BE2C (cell line): ENCODE measurements around the gene GNAZ.

Experiments used
- DNase-seq: peaks from one replicate; pipeline ENCODE4 v3.0.0-alpha.2; 2020
- H3K27me3 ChIP-seq: fragments of 250-450 bp; sonication (Bioruptor Pico); 2 replicates; pipeline ENCODE4 v1.5.1; 2020; ENCODE audit warnings: mild to moderate bottlenecking
- H3K36me3 ChIP-seq: fragments of 250-450 bp; sonication (Bioruptor Pico); 2 replicates; pipeline ENCODE4 v1.5.1; 2020; ENCODE audit warnings: mild to moderate bottlenecking
- H3K4me1 ChIP-seq: fragments of 250-450 bp; sonication (Bioruptor Pico); 2 replicates; pipeline ENCODE4 v1.5.1; 2020
- H3K4me3 ChIP-seq: 2 replicates; pipeline ENCODE4 v1.5.1; 2011; ENCODE audit warnings: low read depth, low read length
- H3K9me3 ChIP-seq: fragments of 250-450 bp; sonication (Bioruptor Pico); 2 replicates; pipeline ENCODE4 v1.5.1; 2020
- CTCF ChIP-seq: IDR thresholded peaks from 2 replicates; pipeline ENCODE4 v1.5.1; 2012; ENCODE audit warnings: mild to moderate bottlenecking, low read depth, low read length

Gene GNAZ

DNA sequence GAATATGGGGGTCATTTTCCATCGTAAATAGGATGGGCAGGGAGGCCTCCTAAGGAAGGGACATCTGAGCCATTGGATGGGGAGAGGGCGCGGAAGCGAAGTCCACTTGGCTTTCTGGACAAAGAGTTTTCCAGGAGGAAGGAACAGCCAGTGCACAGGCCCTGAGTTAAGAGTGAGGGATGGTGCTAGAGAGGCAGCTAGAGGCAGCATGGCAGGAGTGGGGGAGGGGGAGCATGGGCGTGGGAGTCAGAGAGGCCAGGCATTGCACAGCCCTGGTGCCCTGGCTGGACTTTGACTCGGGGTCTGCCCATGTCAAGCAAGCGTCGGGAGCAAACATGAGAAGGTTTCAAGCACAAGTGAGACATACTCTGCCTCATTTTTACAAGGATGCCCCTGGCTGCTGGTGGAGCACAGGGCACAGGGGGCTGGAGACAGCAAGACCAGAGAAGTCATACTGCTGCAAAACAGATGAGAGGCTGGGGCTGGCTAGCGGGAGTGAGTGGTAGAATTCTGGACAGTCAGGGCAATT is 9.0 kb downstream of the GNAZ start:
- DNase-seq: no peak
- Histone ChIP-seq H3K9me3 (no peaks in the 10 kb centered on the region), H3K4me1 (0 out of 2 replicates have a peak, but pooled peaks cover 2% of the 10 kb centered on the region), H3K4me3 (no peak overlapping the region), H3K27me3 (no peaks in the 10 kb centered on the region), H3K36me3 (no peaks in the 10 kb centered on the region)
- TF ChIP-seq CTCF: no peak

GRCh38 chr22:23079814-23080521 is 9.6 kb downstream of the GNAZ start:
- H3K27me3 ChIP-seq: no peaks in the 10 kb centered on the region
- no peak for DNase-seq
- TF ChIP-seq CTCF: no peak
- 0 out of 2 replicates have a peak, but pooled peaks cover 2% of the 10 kb centered on the region for H3K4me1 ChIP-seq
- H3K36me3 ChIP-seq: no peaks in the 10 kb centered on the region
- H3K4me3 ChIP-seq: no peak overlapping the region
- H3K9me3 ChIP-seq: no peaks in the 10 kb centered on the region

DNA sequence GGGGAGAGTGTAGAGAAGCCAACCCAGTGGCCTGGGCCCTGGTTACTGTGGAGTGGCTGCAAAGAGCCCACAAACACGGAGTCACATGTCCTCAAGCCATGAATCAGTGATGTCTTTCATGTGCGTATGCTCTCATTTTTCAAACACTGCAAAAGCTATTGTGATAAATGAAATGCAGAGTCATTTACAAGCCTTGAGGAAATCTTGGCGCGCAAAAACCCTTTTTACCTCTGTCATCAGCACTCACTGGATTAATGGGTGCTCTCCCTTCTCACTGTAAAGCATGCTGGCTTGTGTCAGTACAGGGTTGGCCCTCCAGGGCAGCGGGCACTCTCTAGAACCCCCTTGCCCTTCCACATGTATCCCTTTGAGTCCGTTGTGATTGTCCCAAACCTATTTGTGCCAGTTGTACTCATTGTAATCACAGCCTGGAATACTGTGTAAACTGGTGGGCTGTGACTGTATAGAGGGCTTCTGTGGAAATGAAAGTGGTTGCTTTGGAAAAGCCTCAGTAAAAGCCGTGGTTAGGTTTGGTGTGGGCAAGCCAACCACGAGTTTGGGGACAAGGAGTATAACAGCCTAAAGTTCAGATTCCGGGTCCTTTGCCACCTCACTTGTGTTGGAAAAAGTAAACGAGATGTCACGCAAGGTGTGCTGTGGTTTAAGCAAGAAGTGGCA is 10.4 kb downstream of the GNAZ start:
- no peak for TF ChIP-seq CTCF
- 0 out of 2 replicates have a peak, but pooled peaks cover 2% of the 10 kb centered on the region for H3K4me1 ChIP-seq
- H3K9me3 ChIP-seq: no peaks in the 10 kb centered on the region
- no peak overlapping the region for H3K4me3 ChIP-seq
- H3K27me3 ChIP-seq: no peaks in the 10 kb centered on the region
- no peaks in the 10 kb centered on the region for H3K36me3 ChIP-seq
- DNase-seq: no peak

DNA sequence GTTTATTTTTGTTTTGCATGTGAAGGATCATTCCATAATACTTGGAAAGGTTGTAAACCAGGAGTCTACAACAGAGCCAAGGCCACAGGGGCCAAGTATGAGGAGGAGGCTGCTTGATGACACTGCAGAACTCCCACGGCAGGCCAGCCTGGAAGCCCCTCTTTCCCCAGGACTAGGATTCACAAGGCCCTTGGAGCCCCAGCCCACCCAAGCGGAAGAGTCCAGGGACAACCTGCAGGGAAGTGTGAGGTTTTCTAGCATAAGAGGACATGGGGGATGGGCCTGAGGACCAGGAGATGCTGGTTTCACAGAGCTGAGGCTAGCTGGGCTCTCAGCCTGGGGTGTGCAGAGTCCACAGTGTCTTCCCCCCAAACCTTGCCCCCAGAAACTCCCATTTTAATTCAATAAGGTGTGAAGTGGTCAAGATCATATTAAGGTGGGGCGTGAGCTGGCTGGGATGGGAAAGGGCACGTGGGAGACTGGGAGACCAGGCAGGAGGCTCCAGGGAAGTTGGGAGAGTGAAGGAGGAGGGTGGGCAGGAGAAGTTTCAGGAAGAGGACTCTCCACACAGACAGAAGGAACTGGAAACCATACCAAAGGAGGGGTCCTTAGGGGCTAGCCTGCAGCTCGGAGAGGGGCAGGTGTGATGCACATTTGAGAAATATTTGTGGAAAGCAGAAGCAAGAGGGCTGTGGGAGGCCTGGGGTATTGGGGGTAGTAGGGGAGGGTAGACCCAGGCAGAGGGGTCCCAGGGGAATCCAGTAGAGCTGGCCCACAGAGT is 12.4 kb downstream of the GNAZ start:
- no peak for DNase-seq
- H3K4me3 ChIP-seq: no peak overlapping the region
- H3K9me3 ChIP-seq: no peaks in the 10 kb centered on the region
- H3K4me1 ChIP-seq: peaks cover 2% of the 10 kb centered on the region; the same call in 1 of the 2 replicates
- no peak for TF ChIP-seq CTCF
- no peaks in the 10 kb centered on the region for H3K36me3 ChIP-seq
- H3K27me3 ChIP-seq: no peaks in the 10 kb centered on the region

GRCh38 chr22:23083315-23084021 is 13.1 kb downstream of the GNAZ start:
- no peak overlapping the region for H3K4me3 ChIP-seq
- DNase-seq: no peak
- H3K9me3 ChIP-seq: no peaks in the 10 kb centered on the region
- no peak for TF ChIP-seq CTCF
- H3K27me3 ChIP-seq: no peaks in the 10 kb centered on the region
- peaks cover 2% of the 10 kb centered on the region; the same call in 1 of the 2 replicates for H3K4me1 ChIP-seq
- H3K36me3 ChIP-seq: no peaks in the 10 kb centered on the region
